Stomach (tissue), 9 donors: ENCODE results near the gene RPL10A. TPM values are rescaled to one million over a fixed set of nuclear protein-coding genes. Genes with fewer than 3 reads are reported as not detected.

Experiments
- DNase-seq, 2 donors: peaks; one replicate each; pipeline versions ENCODE4 v3.0.0 to v3.0.0-alpha.2; 2013 to 2019
- H3K27ac ChIP-seq, 5 donors: fragments of 200-600 bp in 4 of 5; sonication (generic) in 4 of 5; one replicate each; pipeline ENCODE4 v1.5.1; 2013 to 2019; ENCODE audit warnings: mild to moderate bottlenecking in 1 of 5, moderate library complexity in 1 of 5
- H3K27me3 ChIP-seq, 3 donors: fragments of 200-600 bp; sonication (generic); one replicate each; pipeline ENCODE4 v1.5.1; 2017 to 2019; ENCODE audit warnings: mixed run types in 1 of 3
- H3K36me3 ChIP-seq, 4 donors: fragments of 200-600 bp; sonication (generic); 1 replicate in 3 of 4; 2 replicates in 1 of 4; pipeline ENCODE4 v1.5.1; 2016 to 2019
- H3K4me1 ChIP-seq, 4 donors: fragments of 200-600 bp; sonication (generic); one replicate each; pipeline ENCODE4 v1.5.1; 2016 to 2019
- H3K4me3 ChIP-seq, 4 donors: fragments of 200-600 bp; sonication (generic) in 3 of 4; one replicate each; pipeline ENCODE4 v1.5.1; 2016 to 2019; ENCODE audit warnings: mild to moderate bottlenecking in 1 of 4
- H3K9me3 ChIP-seq, 4 donors: fragments of 200-600 bp; sonication (generic); one replicate each; pipeline ENCODE4 v1.5.1; 2016 to 2019
- CTCF ChIP-seq, 7 experiments: fragments of 450-650 bp in 4 of 7; fragments of 200-600 bp in 3 of 7; sonication (generic) in 3 of 7; IDR thresholded peaks; one replicate each; pipeline ENCODE4 v1.5.1; 2016 to 2019; ENCODE audit warnings: antibody characterized with exemption in 7 of 7, control low read depth in 2 of 7, mild to moderate bottlenecking in 1 of 7
- EP300 ChIP-seq: sonication (generic); formaldehyde crosslinking; IDR thresholded peaks from one replicate; pipeline ENCODE4 v1.6.1; 2017; ENCODE audit warnings: antibody characterized with exemption
- POLR2A ChIP-seq, 4 donors: fragments of 450-650 bp; IDR thresholded peaks; one replicate each; pipeline ENCODE4 v1.6.1; 2016; ENCODE audit warnings: antibody characterized with exemption in 4 of 4, control low read depth in 2 of 4, mild to moderate bottlenecking in 1 of 4, moderate library complexity in 1 of 4
- POLR2AphosphoS5 ChIP-seq, 3 donors: sonication (generic); formaldehyde crosslinking; IDR thresholded peaks; one replicate each; pipeline ENCODE4 v1.6.1; 2016; ENCODE audit warnings: antibody characterized with exemption in 3 of 3
- WGBS, 5 donors: extraction: QIAGEN DNeasy Blood & Tissue Kit in 3 of 5; methylation state at CpG; one replicate each; pipeline versions ENCODE4 v1.1.5 to v1.1.7; 2013 to 2018; 5-methylcytosine and 5-hydroxymethylcytosine counted together
- intact Hi-C: fragments of 100-400 bp; cut with DNase I; formaldehyde crosslinking; loops from one replicate; pipeline ENCODE4 v1.15.1; 2023; ENCODE audit warnings: low total_unique reads
- polyA plus RNA-seq, 3 donors: library from polyadenylated mRNA; stranded (reverse); fragments of 200-250 nt; gene quantifications; one replicate each; pipeline ENCODE4 v1.2.3, GENCODE V29; 2013
- total RNA-seq, 5 donors: library from RNA; depleted of rRNA; stranded (reverse); fragments of >200 nt; gene quantifications; one replicate each; pipeline versions ENCODE4 v1.1.0 to v1.2.3, GENCODE V29; 2014 to 2016
- donor health status: healthy with polysubstance abuse.
- donor health status: Bipolar disorder and iron deficiency.
- donor health status: healthy.

Gene RPL10A
- total and polyA plus RNA-seq, 8 donors = 584 to 2,710 (median 1,962) TPM

- Histone ChIP-seq H3K27me3 (no peaks in the 10 kb centered on the region), H3K27ac (no peak overlapping the region), H3K36me3 (peaks cover 36 to 82% (median 75%) of the 10 kb centered on the region in 4 donors), H3K4me1 (peaks cover 6 to 38% (median 14%) of the 10 kb centered on the region in 4 donors), H3K9me3 (no peaks in the 10 kb centered on the region), H3K4me3 (no peak overlapping the region)
- 93 to 96% (median 95%) methylated on average over 12 to 14 of the region's 14 CpGs for WGBS, 5 donors
- no peak for DNase-seq
- TF ChIP-seq EP300 = no peak
- TF ChIP-seq CTCF (IDR thresholded peaks at IDR 0.05) = no peak
- no peak for TF ChIP-seq POLR2AphosphoS5 (IDR thresholded peaks at IDR 0.05)
- TF ChIP-seq POLR2A (IDR thresholded peaks at IDR 0.05) = no peak
- intact Hi-C loops = no loop called here
These were observed 48.2 kb upstream of the RPL10A start for GRCh38 chr6:35419961-35420360.

DNA sequence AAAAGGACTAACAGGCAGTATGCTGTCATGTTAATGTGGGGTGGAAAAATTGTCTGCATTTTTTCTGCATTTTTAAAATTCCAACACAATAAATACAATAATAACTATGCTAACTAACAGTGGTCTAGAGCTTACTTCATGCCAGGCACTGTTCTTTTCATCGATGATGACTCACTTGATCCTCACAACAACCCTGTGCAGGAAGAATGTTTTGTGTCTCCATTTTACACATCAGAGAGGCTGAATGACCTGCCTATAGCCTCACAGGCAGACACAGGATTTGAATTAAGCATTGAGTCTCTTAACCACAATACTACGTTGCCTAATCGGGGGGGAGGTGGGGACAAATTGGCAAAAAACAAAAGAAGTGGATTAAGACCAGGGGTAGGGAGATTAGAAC, 42.9 kb upstream of the RPL10A start:
- H3K4me1 ChIP-seq = peaks cover 0 to 7% (median 2%) of the 10 kb centered on the region in 4 donors
- 77 to 90% (median 85%) methylated on average over 3 of the region's 3 CpGs for WGBS, 5 donors
- no peak overlapping the region for H3K4me3 ChIP-seq
- intact Hi-C loops = no loop called here
- no peak overlapping the region for H3K27ac ChIP-seq
- peaks cover 0 to 20% (median 13%) of the 10 kb centered on the region in 4 donors for H3K9me3 ChIP-seq
- H3K36me3 ChIP-seq = peaks cover 45 to 75% (median 70%) of the 10 kb centered on the region in 4 donors
- no peaks in the 10 kb centered on the region for H3K27me3 ChIP-seq
- DNase-seq = no peak
- TF ChIP-seq EP300 (no peak), POLR2A (IDR thresholded peaks at IDR 0.05) (no peak), CTCF (IDR thresholded peaks at IDR 0.05) (no peak), POLR2AphosphoS5 (IDR thresholded peaks at IDR 0.05) (no peak)

DNA sequence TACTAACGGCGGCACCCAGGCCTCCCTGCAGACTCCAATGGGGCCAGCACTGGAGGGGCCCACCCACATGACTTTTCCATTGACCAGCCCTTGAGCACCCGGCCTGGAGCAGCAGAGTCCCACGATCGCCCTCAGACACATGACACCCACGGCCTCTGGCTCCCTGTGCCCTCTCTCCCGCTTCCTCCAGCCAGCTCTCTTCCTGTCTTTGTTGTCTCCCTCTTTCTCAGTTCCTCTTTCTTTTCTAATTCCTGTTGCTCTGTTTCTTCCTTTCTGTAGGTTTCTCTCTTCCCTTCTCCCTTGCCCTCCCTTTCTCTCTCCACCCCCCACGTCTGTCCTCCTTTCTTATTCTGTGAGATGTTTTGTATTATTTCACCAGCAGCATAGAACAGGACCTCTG, 42.1 kb upstream of the RPL10A start:
- intact Hi-C loops = no loop called here
- WGBS, 5 donors = 74 to 83% (median 78%) methylated on average over 6 to 8 of the region's 8 CpGs
- TF ChIP-seq CTCF (IDR thresholded peaks at IDR 0.05) (no peak), POLR2A (IDR thresholded peaks at IDR 0.05) (no peak), EP300 (no peak), POLR2AphosphoS5 (IDR thresholded peaks at IDR 0.05) (no peak)
- H3K4me1 ChIP-seq = peaks cover 0 to 7% (median 2%) of the 10 kb centered on the region in 4 donors
- H3K4me3 ChIP-seq = no peak overlapping the region
- H3K36me3 ChIP-seq = peaks cover 44 to 72% (median 68%) of the 10 kb centered on the region in 4 donors
- H3K9me3 ChIP-seq = peaks cover 0 to 22% (median 13%) of the 10 kb centered on the region in 4 donors
- H3K27me3 ChIP-seq = no peaks in the 10 kb centered on the region
- no peak overlapping the region for H3K27ac ChIP-seq
- DNase-seq = no peak

GRCh38 chr6:35427435-35427834, 40.8 kb upstream of the RPL10A start:
- Histone ChIP-seq H3K4me3 (no peak overlapping the region), H3K4me1 (peaks cover 0 to 7% (median 2%) of the 10 kb centered on the region in 4 donors), H3K9me3 (peaks cover 0 to 22% (median 13%) of the 10 kb centered on the region in 4 donors), H3K27me3 (no peaks in the 10 kb centered on the region), H3K36me3 (peaks cover 36 to 59% (median 55%) of the 10 kb centered on the region in 4 donors), H3K27ac (no peak overlapping the region)
- no peak for DNase-seq
- 87 to 100% (median 95%) methylated on average over 5 of the region's 5 CpGs for WGBS, 5 donors
- TF ChIP-seq CTCF (IDR thresholded peaks at IDR 0.05) = no peak
- TF ChIP-seq POLR2A (IDR thresholded peaks at IDR 0.05) = no peak
- no peak for TF ChIP-seq POLR2AphosphoS5 (IDR thresholded peaks at IDR 0.05)
- TF ChIP-seq EP300 = no peak
- intact Hi-C loops = no loop called here
